HEK293 (cell line): ENCODE data around the gene HBEGF.

Experiments used
- GLIS1 ChIP-seq: fragments of 450-650 bp; formaldehyde crosslinking; IDR thresholded peaks from 2 replicates; pipeline ENCODE4 v1.5.1; 2016; ENCODE audit warnings: missing biosample characterization, missing genetic modification characterization
- KLF7 ChIP-seq: fragments of 450-650 bp; formaldehyde crosslinking; IDR thresholded peaks from 2 replicates; pipeline ENCODE4 v1.5.1; 2016; ENCODE audit warnings: missing biosample characterization, missing genetic modification characterization, borderline replicate concordance
- KLF8 ChIP-seq: fragments of 450-650 bp; formaldehyde crosslinking; IDR thresholded peaks from 2 replicates; pipeline ENCODE4 v1.5.1; 2016; ENCODE audit warnings: missing biosample characterization, missing genetic modification characterization
- KLF9 ChIP-seq: fragments of 450-650 bp; formaldehyde crosslinking; IDR thresholded peaks from 2 replicates; pipeline ENCODE4 v1.5.1; 2016; ENCODE audit warnings: missing biosample characterization, missing genetic modification characterization, low read depth
- PRDM1 ChIP-seq: fragments of 450-650 bp; formaldehyde crosslinking; IDR thresholded peaks from 2 replicates; pipeline ENCODE4; 2016; ENCODE audit warnings: missing biosample characterization, missing genetic modification characterization
- SCRT1 ChIP-seq: fragments of 450-650 bp; formaldehyde crosslinking; IDR thresholded peaks from 2 replicates; pipeline ENCODE4 v1.5.1; 2016; ENCODE audit warnings: missing biosample characterization, missing genetic modification characterization, borderline replicate concordance
- ZBTB20 ChIP-seq: fragments of 450-650 bp; formaldehyde crosslinking; IDR thresholded peaks from 2 replicates; pipeline ENCODE4 v1.5.1; 2016; ENCODE audit warnings: missing biosample characterization, missing genetic modification characterization
- ZBTB48 ChIP-seq: fragments of 450-650 bp; formaldehyde crosslinking; IDR thresholded peaks from 2 replicates; pipeline ENCODE4 v1.5.1; 2016; ENCODE audit warnings: missing biosample characterization, missing genetic modification characterization
- ZFP3 ChIP-seq: fragments of 450-650 bp; formaldehyde crosslinking; IDR thresholded peaks from 2 replicates; pipeline ENCODE4 v1.5.1; 2016; ENCODE audit warnings: low read depth, missing biosample characterization, missing genetic modification characterization
- ZNF112 ChIP-seq: fragments of 450-650 bp; formaldehyde crosslinking; IDR thresholded peaks from 2 replicates; pipeline ENCODE4 v1.5.0; 2017; ENCODE audit warnings: missing biosample characterization, missing genetic modification characterization
- ZNF132 ChIP-seq: fragments of 450-650 bp; formaldehyde crosslinking; IDR thresholded peaks from 2 replicates; pipeline ENCODE4 v1.5.1; 2017; ENCODE audit warnings: missing biosample characterization, missing genetic modification characterization, borderline replicate concordance
- ZNF16 ChIP-seq: fragments of 450-650 bp; formaldehyde crosslinking; IDR thresholded peaks from 2 replicates; pipeline ENCODE4 v1.5.1; 2016; ENCODE audit warnings: low read depth, missing biosample characterization, missing genetic modification characterization
- ZNF24 ChIP-seq: fragments of 450-650 bp; formaldehyde crosslinking; IDR thresholded peaks from 2 replicates; pipeline ENCODE4 v1.5.1; 2016; ENCODE audit warnings: missing biosample characterization, missing genetic modification characterization
- ZNF350 ChIP-seq: fragments of 450-650 bp; formaldehyde crosslinking; IDR thresholded peaks from 2 replicates; pipeline ENCODE4 v1.5.0; 2017; ENCODE audit warnings: missing biosample characterization, mild to moderate bottlenecking, missing genetic modification characterization
- ZNF366 ChIP-seq: fragments of 450-650 bp; formaldehyde crosslinking; conservative IDR thresholded peaks from 2 replicates; pipeline ENCODE4 v1.5.1; 2016; ENCODE audit warnings: missing biosample characterization, missing genetic modification characterization
- ZNF473 ChIP-seq: fragments of 450-650 bp; formaldehyde crosslinking; IDR thresholded peaks from 2 replicates; pipeline ENCODE4 v1.5.1; 2017; ENCODE audit warnings: missing biosample characterization, missing genetic modification characterization
- ZNF549 ChIP-seq: fragments of 450-650 bp; IDR thresholded peaks from 2 replicates; pipeline ENCODE4 v1.5.1; 2018; ENCODE audit warnings: missing biosample characterization, missing genetic modification characterization, mild to moderate bottlenecking, inconsistent platforms, moderate library complexity
- ZNF785 ChIP-seq: fragments of 450-650 bp; formaldehyde crosslinking; IDR thresholded peaks from 2 replicates; pipeline ENCODE4 v1.5.1; 2016; ENCODE audit warnings: missing biosample characterization, missing genetic modification characterization
- ZNF792 ChIP-seq: fragments of 450-650 bp; formaldehyde crosslinking; IDR thresholded peaks from 2 replicates; pipeline ENCODE4 v1.5.1; 2016; ENCODE audit warnings: missing biosample characterization, missing genetic modification characterization
- ZNF843 ChIP-seq: fragments of 450-650 bp; formaldehyde crosslinking; IDR thresholded peaks from 2 replicates; pipeline ENCODE4 v1.5.1; 2016; ENCODE audit warnings: missing biosample characterization, missing genetic modification characterization
- ZSCAN23 ChIP-seq: fragments of 450-650 bp; formaldehyde crosslinking; IDR thresholded peaks from 2 replicates; pipeline ENCODE4 v1.5.1; 2016; ENCODE audit warnings: missing biosample characterization, missing genetic modification characterization
- TF ChIP-seq, protein P1 (sequence below): fragments of 450-650 bp; formaldehyde crosslinking; IDR thresholded peaks from 2 replicates; pipeline ENCODE4 v1.5.1; 2016; ENCODE audit warnings: missing biosample characterization, missing genetic modification characterization
- TF ChIP-seq, protein P2 (sequence below): fragments of 450-650 bp; formaldehyde crosslinking; IDR thresholded peaks from 2 replicates; pipeline ENCODE4 v1.5.1; 2016; ENCODE audit warnings: missing biosample characterization, missing genetic modification characterization
- TF ChIP-seq, protein P3 (sequence below): fragments of 450-650 bp; formaldehyde crosslinking; IDR thresholded peaks from 2 replicates; pipeline ENCODE4 v1.5.1; 2017; ENCODE audit warnings: missing biosample characterization, missing genetic modification characterization
- TF ChIP-seq, protein P4 (sequence below): fragments of 450-650 bp; formaldehyde crosslinking; IDR thresholded peaks from 2 replicates; pipeline ENCODE4 v1.5.1; 2016; ENCODE audit warnings: missing biosample characterization, missing genetic modification characterization
- TF ChIP-seq, protein P5 (sequence below): fragments of 450-650 bp; formaldehyde crosslinking; IDR thresholded peaks from 2 replicates; pipeline ENCODE4 v1.5.1; 2016; ENCODE audit warnings: missing biosample characterization, missing genetic modification characterization
- TF ChIP-seq, protein P6 (sequence below): fragments of 450-650 bp; formaldehyde crosslinking; IDR thresholded peaks from 2 replicates; pipeline ENCODE4 v1.5.1; 2016; ENCODE audit warnings: missing biosample characterization, missing genetic modification characterization
- TF ChIP-seq, protein P7 (sequence below): fragments of 450-650 bp; IDR thresholded peaks from 2 replicates; pipeline ENCODE4 v1.5.1; 2018; ENCODE audit warnings: missing biosample characterization, mild to moderate bottlenecking, missing genetic modification characterization

Gene HBEGF

DNA sequence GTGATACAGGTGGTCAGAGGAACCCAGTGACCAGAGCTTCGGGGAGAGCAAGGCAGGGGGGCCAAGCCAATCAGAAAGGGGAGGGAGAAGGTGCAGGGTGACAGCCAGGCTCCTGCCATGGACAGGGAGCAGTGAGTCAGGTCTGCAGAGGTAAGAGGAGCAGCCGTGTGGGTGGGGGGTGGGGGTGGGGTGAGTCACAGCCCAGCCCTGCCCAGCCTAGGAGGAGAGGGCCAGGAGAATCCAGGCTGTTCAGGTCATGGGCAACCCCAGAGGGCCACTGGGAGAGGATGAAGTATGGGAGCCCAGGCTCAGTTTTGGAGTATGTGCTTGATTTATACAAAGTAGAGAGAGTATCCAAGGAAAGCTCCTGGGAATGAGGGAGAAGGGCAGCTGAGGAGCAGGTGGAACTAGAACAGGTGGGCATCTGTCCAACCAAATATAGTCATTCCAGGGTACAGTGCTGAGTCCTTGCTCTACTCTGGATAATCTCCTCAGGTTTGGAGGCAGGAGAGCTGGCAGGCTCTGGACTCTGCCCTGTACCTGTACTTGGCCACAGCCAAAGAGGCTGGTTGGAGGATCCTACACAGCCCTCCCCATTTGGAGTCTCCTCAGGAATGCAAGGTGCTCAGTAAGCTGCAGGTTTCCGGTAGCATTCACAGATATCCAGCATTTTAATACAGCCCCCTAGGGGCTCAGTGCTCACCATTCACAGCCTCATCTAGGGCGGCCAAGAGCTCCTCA is 1.6 kb downstream of the HBEGF start (continued):
- TF ChIP-seq ZNF785 (tag by site-specific recombination) (no peak), ZNF366 (tag by site-specific recombination) (0 out of 2 replicates have a peak, but pooled peaks have one; percentile 33), GLIS1 (peak; percentile 74), ZNF843 (tag by site-specific recombination) (no peak), KLF9 (tag by site-specific recombination) (0 out of 2 replicates have a peak, but pooled peaks have one; percentile 21), ZSCAN23 (tag by site-specific recombination) (no peak), ZNF112 (no peak), ZFP3 (tag by site-specific recombination) (no peak), ZBTB48 (tag by site-specific recombination) (no peak), ZNF549 (tag by site-specific recombination) (no peak), ZNF473 (tag by site-specific recombination) (no peak), KLF8 (no peak), KLF7 (tag by site-specific recombination) (no peak), PRDM1 (tag by site-specific recombination) (peak; percentile 66; the same call in 1 of the 2 replicates), ZBTB20 (tag by site-specific recombination) (peak; percentile 57), ZNF792 (tag by site-specific recombination) (no peak), ZNF132 (tag by site-specific recombination) (no peak), ZNF16 (no peak), ZNF350 (tag by site-specific recombination) (no peak), SCRT1 (no peak), ZNF24 (tag by site-specific recombination) (no peak)
- TF ChIP-seq, protein P1, sequence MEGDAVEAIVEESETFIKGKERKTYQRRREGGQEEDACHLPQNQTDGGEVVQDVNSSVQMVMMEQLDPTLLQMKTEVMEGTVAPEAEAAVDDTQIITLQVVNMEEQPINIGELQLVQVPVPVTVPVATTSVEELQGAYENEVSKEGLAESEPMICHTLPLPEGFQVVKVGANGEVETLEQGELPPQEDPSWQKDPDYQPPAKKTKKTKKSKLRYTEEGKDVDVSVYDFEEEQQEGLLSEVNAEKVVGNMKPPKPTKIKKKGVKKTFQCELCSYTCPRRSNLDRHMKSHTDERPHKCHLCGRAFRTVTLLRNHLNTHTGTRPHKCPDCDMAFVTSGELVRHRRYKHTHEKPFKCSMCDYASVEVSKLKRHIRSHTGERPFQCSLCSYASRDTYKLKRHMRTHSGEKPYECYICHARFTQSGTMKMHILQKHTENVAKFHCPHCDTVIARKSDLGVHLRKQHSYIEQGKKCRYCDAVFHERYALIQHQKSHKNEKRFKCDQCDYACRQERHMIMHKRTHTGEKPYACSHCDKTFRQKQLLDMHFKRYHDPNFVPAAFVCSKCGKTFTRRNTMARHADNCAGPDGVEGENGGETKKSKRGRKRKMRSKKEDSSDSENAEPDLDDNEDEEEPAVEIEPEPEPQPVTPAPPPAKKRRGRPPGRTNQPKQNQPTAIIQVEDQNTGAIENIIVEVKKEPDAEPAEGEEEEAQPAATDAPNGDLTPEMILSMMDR (tag by site-specific recombination): 0 out of 2 replicates have a peak, but pooled peaks have one; percentile 14
- TF ChIP-seq, protein P2, sequence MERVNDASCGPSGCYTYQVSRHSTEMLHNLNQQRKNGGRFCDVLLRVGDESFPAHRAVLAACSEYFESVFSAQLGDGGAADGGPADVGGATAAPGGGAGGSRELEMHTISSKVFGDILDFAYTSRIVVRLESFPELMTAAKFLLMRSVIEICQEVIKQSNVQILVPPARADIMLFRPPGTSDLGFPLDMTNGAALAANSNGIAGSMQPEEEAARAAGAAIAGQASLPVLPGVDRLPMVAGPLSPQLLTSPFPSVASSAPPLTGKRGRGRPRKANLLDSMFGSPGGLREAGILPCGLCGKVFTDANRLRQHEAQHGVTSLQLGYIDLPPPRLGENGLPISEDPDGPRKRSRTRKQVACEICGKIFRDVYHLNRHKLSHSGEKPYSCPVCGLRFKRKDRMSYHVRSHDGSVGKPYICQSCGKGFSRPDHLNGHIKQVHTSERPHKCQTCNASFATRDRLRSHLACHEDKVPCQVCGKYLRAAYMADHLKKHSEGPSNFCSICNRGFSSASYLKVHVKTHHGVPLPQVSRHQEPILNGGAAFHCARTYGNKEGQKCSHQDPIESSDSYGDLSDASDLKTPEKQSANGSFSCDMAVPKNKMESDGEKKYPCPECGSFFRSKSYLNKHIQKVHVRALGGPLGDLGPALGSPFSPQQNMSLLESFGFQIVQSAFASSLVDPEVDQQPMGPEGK (tag by site-specific recombination): no peak; the same call in 1 of the 2 replicates
- TF ChIP-seq, protein P3, sequence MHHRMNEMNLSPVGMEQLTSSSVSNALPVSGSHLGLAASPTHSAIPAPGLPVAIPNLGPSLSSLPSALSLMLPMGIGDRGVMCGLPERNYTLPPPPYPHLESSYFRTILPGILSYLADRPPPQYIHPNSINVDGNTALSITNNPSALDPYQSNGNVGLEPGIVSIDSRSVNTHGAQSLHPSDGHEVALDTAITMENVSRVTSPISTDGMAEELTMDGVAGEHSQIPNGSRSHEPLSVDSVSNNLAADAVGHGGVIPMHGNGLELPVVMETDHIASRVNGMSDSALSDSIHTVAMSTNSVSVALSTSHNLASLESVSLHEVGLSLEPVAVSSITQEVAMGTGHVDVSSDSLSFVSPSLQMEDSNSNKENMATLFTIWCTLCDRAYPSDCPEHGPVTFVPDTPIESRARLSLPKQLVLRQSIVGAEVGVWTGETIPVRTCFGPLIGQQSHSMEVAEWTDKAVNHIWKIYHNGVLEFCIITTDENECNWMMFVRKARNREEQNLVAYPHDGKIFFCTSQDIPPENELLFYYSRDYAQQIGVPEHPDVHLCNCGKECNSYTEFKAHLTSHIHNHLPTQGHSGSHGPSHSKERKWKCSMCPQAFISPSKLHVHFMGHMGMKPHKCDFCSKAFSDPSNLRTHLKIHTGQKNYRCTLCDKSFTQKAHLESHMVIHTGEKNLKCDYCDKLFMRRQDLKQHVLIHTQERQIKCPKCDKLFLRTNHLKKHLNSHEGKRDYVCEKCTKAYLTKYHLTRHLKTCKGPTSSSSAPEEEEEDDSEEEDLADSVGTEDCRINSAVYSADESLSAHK (tag by site-specific recombination): no peak
- TF ChIP-seq, protein P4, sequence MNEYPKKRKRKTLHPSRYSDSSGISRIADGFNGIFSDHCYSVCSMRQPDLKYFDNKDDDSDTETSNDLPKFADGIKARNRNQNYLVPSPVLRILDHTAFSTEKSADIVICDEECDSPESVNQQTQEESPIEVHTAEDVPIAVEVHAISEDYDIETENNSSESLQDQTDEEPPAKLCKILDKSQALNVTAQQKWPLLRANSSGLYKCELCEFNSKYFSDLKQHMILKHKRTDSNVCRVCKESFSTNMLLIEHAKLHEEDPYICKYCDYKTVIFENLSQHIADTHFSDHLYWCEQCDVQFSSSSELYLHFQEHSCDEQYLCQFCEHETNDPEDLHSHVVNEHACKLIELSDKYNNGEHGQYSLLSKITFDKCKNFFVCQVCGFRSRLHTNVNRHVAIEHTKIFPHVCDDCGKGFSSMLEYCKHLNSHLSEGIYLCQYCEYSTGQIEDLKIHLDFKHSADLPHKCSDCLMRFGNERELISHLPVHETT (tag by site-specific recombination): no peak
- TF ChIP-seq, protein P5, sequence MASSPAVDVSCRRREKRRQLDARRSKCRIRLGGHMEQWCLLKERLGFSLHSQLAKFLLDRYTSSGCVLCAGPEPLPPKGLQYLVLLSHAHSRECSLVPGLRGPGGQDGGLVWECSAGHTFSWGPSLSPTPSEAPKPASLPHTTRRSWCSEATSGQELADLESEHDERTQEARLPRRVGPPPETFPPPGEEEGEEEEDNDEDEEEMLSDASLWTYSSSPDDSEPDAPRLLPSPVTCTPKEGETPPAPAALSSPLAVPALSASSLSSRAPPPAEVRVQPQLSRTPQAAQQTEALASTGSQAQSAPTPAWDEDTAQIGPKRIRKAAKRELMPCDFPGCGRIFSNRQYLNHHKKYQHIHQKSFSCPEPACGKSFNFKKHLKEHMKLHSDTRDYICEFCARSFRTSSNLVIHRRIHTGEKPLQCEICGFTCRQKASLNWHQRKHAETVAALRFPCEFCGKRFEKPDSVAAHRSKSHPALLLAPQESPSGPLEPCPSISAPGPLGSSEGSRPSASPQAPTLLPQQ (tag by site-specific recombination): no peak
- TF ChIP-seq, protein P6, sequence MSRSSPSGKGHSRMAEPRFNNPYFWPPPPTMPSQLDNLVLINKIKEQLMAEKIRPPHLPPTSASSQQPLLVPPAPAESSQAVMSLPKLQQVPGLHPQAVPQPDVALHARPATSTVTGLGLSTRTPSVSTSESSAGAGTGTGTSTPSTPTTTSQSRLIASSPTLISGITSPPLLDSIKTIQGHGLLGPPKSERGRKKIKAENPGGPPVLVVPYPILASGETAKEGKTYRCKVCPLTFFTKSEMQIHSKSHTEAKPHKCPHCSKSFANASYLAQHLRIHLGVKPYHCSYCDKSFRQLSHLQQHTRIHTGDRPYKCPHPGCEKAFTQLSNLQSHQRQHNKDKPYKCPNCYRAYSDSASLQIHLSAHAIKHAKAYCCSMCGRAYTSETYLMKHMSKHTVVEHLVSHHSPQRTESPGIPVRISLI (tag by site-specific recombination): no peak
- TF ChIP-seq, protein P7, sequence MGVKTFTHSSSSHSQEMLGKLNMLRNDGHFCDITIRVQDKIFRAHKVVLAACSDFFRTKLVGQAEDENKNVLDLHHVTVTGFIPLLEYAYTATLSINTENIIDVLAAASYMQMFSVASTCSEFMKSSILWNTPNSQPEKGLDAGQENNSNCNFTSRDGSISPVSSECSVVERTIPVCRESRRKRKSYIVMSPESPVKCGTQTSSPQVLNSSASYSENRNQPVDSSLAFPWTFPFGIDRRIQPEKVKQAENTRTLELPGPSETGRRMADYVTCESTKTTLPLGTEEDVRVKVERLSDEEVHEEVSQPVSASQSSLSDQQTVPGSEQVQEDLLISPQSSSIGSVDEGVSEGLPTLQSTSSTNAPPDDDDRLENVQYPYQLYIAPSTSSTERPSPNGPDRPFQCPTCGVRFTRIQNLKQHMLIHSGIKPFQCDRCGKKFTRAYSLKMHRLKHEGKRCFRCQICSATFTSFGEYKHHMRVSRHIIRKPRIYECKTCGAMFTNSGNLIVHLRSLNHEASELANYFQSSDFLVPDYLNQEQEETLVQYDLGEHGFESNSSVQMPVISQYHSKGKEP: no peak
